IMR-90 (cell line): ENCODE measurements around the gene CALML4. TPM values are rescaled to one million over a fixed set of nuclear protein-coding genes. Genes with fewer than 3 reads are reported as not detected.
"Not testable (repeated sequence)": the region's sequence is repeated elsewhere in the genome, so short reads cannot be mapped to it uniquely, and the experiment has no call there.

Experiments used
- ATAC-seq: fragments of 200-7000 bp; cut with Tn5 transposase; 2 replicates; pipeline ENCODE4 v1.9.1; 2020; ENCODE audit warnings: low read depth, mild to moderate bottlenecking, moderate library complexity
- BruUV-seq: library from RNA; stranded (reverse); fragments of 400-500 nt; replicated peaks from 2 replicates; lab custom pipeline; 2021; lab: Mats Ljungman, UMichigan
- CTCF ChIA-PET: fragments of 300-600 bp; formaldehyde crosslinking; extraction: SDS; loops from one replicate; lab custom pipeline; 2021; ENCODE audit warnings: antibody characterized with exemption; lab: Yijun Ruan, JAX
- POLR2A ChIA-PET: fragments of 300-600 bp; sonication (Branson Sonifier 250); formaldehyde crosslinking; loops from one replicate; lab custom pipeline; 2022; ENCODE audit warnings: antibody characterized with exemption; ENCODE audit not compliant: unreplicated experiment; lab: Charles Lee
- DNase-seq: peaks from one replicate; pipeline ENCODE4 v3.0.0; 2013
- H2AFZ ChIP-seq: replicated peaks from 2 replicates; pipeline ENCODE3; 2013; ENCODE audit warnings: low read length, mild to moderate bottlenecking; ENCODE audit not compliant: poor library complexity
- H2AK5ac ChIP-seq: 2 replicates; pipeline ENCODE4 v1.6.1; 2013; ENCODE audit warnings: low read depth, low read length, inconsistent platforms
- H2AK9ac ChIP-seq: replicated peaks from 2 replicates; pipeline ENCODE3; 2013; ENCODE audit warnings: mild to moderate bottlenecking, low read depth, low read length, moderate library complexity; ENCODE audit not compliant: poor library complexity
- H2BK120ac ChIP-seq: 2 replicates; pipeline ENCODE4 v1.6.1; 2013; ENCODE audit warnings: low read depth, low read length, inconsistent platforms
- H2BK15ac ChIP-seq: 3 replicates; pipeline ENCODE4 v1.6.1; 2013; ENCODE audit warnings: low read depth, low read length, inconsistent platforms
- H2BK20ac ChIP-seq: 2 replicates; pipeline ENCODE4 v1.6.1; 2013; ENCODE audit warnings: low read depth, mild to moderate bottlenecking, inconsistent platforms, low read length, moderate library complexity
- H2BK5ac ChIP-seq: 2 replicates; pipeline ENCODE4 v1.6.1; 2013; ENCODE audit warnings: mild to moderate bottlenecking, low read depth, low read length, inconsistent platforms; ENCODE audit not compliant: poor library complexity, severe bottlenecking
- H3K14ac ChIP-seq: replicated peaks from 2 replicates; pipeline ENCODE4 v1.6.1; 2013; ENCODE audit warnings: low read depth, low read length, inconsistent platforms
- H3K18ac ChIP-seq: 2 replicates; pipeline ENCODE4 v1.6.1; 2013; ENCODE audit warnings: low read depth, low read length, control low read depth
- H3K23ac ChIP-seq: 2 replicates; pipeline ENCODE4 v1.6.1; 2013; ENCODE audit warnings: low read depth, low read length, inconsistent platforms
- H3K27ac ChIP-seq: 2 replicates; pipeline ENCODE4 v1.5.1; 2013; ENCODE audit warnings: mild to moderate bottlenecking, control low read depth, low read length; ENCODE audit not compliant: insufficient read depth
- H3K27me3 ChIP-seq: 2 replicates; pipeline ENCODE4 v1.6.1; 2013; ENCODE audit warnings: low read length; ENCODE audit not compliant: control insufficient read depth, insufficient read depth
- H3K36me3 ChIP-seq: 2 replicates; pipeline ENCODE4 v1.6.1; 2013; ENCODE audit warnings: low read length, mixed read lengths; ENCODE audit not compliant: control insufficient read depth, insufficient read depth
- H3K4ac ChIP-seq: 2 replicates; pipeline ENCODE4 v1.6.1; 2013; ENCODE audit warnings: low read depth, low read length, inconsistent platforms
- H3K4me1 ChIP-seq: 2 replicates; pipeline ENCODE4 v1.6.1; 2013; ENCODE audit warnings: low read length, mixed read lengths; ENCODE audit not compliant: control insufficient read depth, insufficient read depth
- H3K4me2 ChIP-seq: 2 replicates; pipeline ENCODE4 v1.6.1; 2013; ENCODE audit warnings: low read depth, mild to moderate bottlenecking, control low read depth, low read length, moderate library complexity
- H3K4me3 ChIP-seq: 2 replicates; pipeline ENCODE4 v1.5.1; 2013; ENCODE audit warnings: low read depth, mild to moderate bottlenecking, control low read depth, low read length, moderate library complexity; ENCODE audit not compliant: insufficient read depth
- H3K56ac ChIP-seq: 2 replicates; pipeline ENCODE4 v1.6.1; 2013; ENCODE audit warnings: low read length, inconsistent platforms; ENCODE audit not compliant: insufficient read depth; ENCODE audit errors: extremely low read depth
- H3K79me1 ChIP-seq, 2 experiments: 2 replicates each; pipeline ENCODE4 v1.6.1; 2013; ENCODE audit warnings: low read length in 2 of 2, inconsistent platforms in 1 of 2, low read depth in 1 of 2
- H3K9ac ChIP-seq: 2 replicates; pipeline ENCODE4 v1.6.1; 2013; ENCODE audit warnings: low read depth, low read length, control low read depth
- H3K9me1 ChIP-seq: 2 replicates; pipeline ENCODE4 v1.6.1; 2013; ENCODE audit warnings: low read length, inconsistent platforms; ENCODE audit not compliant: insufficient read depth
- H3K9me3 ChIP-seq: 2 replicates; pipeline ENCODE4 v1.6.1; 2013; ENCODE audit warnings: low read length; ENCODE audit not compliant: control insufficient read depth, insufficient read depth
- H4K20me1 ChIP-seq: 2 replicates; pipeline ENCODE4 v1.6.1; 2013; ENCODE audit warnings: low read length, inconsistent platforms; ENCODE audit not compliant: insufficient read depth
- H4K5ac ChIP-seq: 2 replicates; pipeline ENCODE4 v1.6.1; 2013; ENCODE audit warnings: mild to moderate bottlenecking, low read depth, low read length, control low read depth
- H4K8ac ChIP-seq, 2 experiments: 2 replicates each; pipeline ENCODE4 v1.6.1; 2013; ENCODE audit warnings: low read depth in 2 of 2, low read length in 2 of 2, control low read depth in 1 of 2, inconsistent platforms in 1 of 2
- H4K91ac ChIP-seq: 2 replicates; pipeline ENCODE4 v1.6.1; 2013; ENCODE audit warnings: low read depth, low read length, inconsistent platforms; ENCODE audit not compliant: insufficient read depth
- FOS ChIP-seq: fragments of 150-350 bp; IDR thresholded peaks from 2 replicates; pipeline ENCODE4 v1.6.1; 2016; ENCODE audit warnings: low read depth, low read length
- WGBS, 2 experiments: methylation state at CpG; one replicate each; pipeline versions ENCODE4 v1.1.5 to v1.1.7; 2013; ENCODE audit warnings: missing lambda C conversion rate in 2 of 2; ENCODE audit not compliant: insufficient read length in 1 of 2; ENCODE audit errors: extremely low coverage in 2 of 2; 5-methylcytosine and 5-hydroxymethylcytosine counted together
- dilution Hi-C: fragments of 300-500 bp; cut with HindIII; formaldehyde crosslinking; loops from one replicate; pipeline ENCODE4 v1.14.3; 2018; ENCODE audit warnings: low sequenced_read_pairs; ENCODE audit not compliant: unreplicated experiment
- in situ Hi-C: fragments of 300-500 bp; cut with MboI; formaldehyde crosslinking; loops from 3 replicates; pipeline ENCODE4 v1.14.3; 2019; ENCODE audit warnings: low sequenced_read_pairs, inconsistent platforms, mixed read lengths
- intact Hi-C: fragments of 100-400 bp; cut with micrococcal nuclease; formaldehyde crosslinking; loops from 2 replicates; pipeline ENCODE4 v1.10.0; 2022
- polyA plus RNA-seq, 3 experiments: library from polyadenylated mRNA; depleted of rRNA; stranded (reverse); fragments of >200 nt; gene quantifications; 2 replicates each; pipeline ENCODE4 v1.2.3, GENCODE V29; 2012; ENCODE audit warnings: low replicate concordance in 1 of 3
- total RNA-seq: library from RNA; depleted of rRNA; stranded (reverse); fragments of >200 nt; gene quantifications from 2 replicates; pipeline ENCODE4 v1.2.3, GENCODE V29; 2012
- TF ChIP-seq, protein P1 (sequence below): fragments of 150-350 bp; IDR thresholded peaks from 2 replicates; pipeline ENCODE4 v1.6.1; 2016; ENCODE audit warnings: low read depth, mild to moderate bottlenecking, low read length, moderate library complexity, borderline replicate concordance

Gene CALML4
- total and polyA plus RNA-seq, 2 of the 4 experiments (the other 2 are of a cell fraction), result 0.36 to 1.3 TPM

DNA sequence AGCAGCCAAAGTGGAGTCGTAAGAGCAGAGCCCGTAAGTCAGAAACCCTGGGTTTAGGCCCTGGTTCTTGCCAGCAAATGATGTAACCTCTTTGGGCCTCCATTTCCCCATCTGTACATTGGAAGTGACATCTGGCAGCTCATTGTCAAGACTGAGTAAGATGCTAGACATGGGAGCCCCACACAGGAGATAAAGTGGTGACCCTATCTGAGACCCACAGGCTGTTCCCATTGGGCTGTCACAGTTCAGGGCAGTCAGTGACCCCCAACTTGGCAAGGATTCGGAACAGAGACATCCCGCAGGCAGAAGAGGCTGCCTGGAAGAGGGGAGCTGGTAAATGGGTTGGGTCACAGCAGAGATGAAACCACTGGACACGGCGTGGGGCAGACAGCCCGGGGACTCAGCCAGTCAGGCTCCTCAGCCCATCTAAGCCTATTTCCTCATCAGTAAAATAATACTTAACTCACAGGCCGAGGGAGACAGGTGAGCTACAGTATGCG is 22.6 kb upstream of the CALML4 start:
- no peak overlapping the region for H2BK5ac ChIP-seq
- no peak overlapping the region; a peak in 1 of 4 replicates for H4K8ac ChIP-seq
- H4K5ac ChIP-seq, result no peak overlapping the region
- no peak overlapping the region for H3K9ac ChIP-seq
- no peaks in the 10 kb centered on the region for H3K27me3 ChIP-seq
- H3K18ac ChIP-seq, result no peak overlapping the region
- 0 out of 2 replicates have a peak overlapping the region, but pooled peaks have one; percentile 94 for H3K23ac ChIP-seq
- H3K4me2 ChIP-seq, result peak overlapping the region; percentile 5; the same call in 1 of the 2 replicates
- no peak overlapping the region for H4K91ac ChIP-seq
- no peak overlapping the region for H2AK9ac ChIP-seq
- H3K9me1 ChIP-seq, result peaks cover 24% of the 10 kb centered on the region
- no peak overlapping the region for H3K4ac ChIP-seq
- DNase-seq (no peak), ATAC-seq (no peak)
- 92% methylated on average over 2 of the region's 9 CpGs; no CpG with 5 or more reads in 1 of the 2 experiments for WGBS, 2 experiments
- H3K36me3 ChIP-seq, result no peaks in the 10 kb centered on the region
- no peaks in the 10 kb centered on the region for H3K9me3 ChIP-seq
- H4K20me1 ChIP-seq, result peaks cover 15% of the 10 kb centered on the region; the same call in 1 of the 2 replicates
- H3K14ac ChIP-seq, result 0 out of 2 replicates have a peak overlapping the region, but pooled peaks have one; percentile 53
- peaks cover 8% of the 10 kb centered on the region for H3K4me1 ChIP-seq
- ChIA-PET CTCF (no interaction called here), POLR2A (no interaction called here)
- no peak overlapping the region for H2AK5ac ChIP-seq
- H2BK120ac ChIP-seq, result no peak overlapping the region
- H3K4me3 ChIP-seq, result no peak overlapping the region
- intact Hi-C loops, result no loop called here
- H3K56ac ChIP-seq, result no peak overlapping the region
- H3K79me1 ChIP-seq, result peaks cover 29 to 56% of the 10 kb centered on the region in 2 experiments
- H2BK15ac ChIP-seq, result no peak overlapping the region
- no peak overlapping the region for H3K27ac ChIP-seq
- dilution Hi-C loops, result no loop called here
- no peak overlapping the region for H2AFZ ChIP-seq
- in situ Hi-C loops, result no loop called here
- H2BK20ac ChIP-seq, result no peak overlapping the region
- TF ChIP-seq FOS, result no peak
- TF ChIP-seq, protein P1, sequence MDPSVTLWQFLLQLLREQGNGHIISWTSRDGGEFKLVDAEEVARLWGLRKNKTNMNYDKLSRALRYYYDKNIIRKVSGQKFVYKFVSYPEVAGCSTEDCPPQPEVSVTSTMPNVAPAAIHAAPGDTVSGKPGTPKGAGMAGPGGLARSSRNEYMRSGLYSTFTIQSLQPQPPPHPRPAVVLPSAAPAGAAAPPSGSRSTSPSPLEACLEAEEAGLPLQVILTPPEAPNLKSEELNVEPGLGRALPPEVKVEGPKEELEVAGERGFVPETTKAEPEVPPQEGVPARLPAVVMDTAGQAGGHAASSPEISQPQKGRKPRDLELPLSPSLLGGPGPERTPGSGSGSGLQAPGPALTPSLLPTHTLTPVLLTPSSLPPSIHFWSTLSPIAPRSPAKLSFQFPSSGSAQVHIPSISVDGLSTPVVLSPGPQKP, result no peak
- no TSS peak for BruUV-seq

DNA sequence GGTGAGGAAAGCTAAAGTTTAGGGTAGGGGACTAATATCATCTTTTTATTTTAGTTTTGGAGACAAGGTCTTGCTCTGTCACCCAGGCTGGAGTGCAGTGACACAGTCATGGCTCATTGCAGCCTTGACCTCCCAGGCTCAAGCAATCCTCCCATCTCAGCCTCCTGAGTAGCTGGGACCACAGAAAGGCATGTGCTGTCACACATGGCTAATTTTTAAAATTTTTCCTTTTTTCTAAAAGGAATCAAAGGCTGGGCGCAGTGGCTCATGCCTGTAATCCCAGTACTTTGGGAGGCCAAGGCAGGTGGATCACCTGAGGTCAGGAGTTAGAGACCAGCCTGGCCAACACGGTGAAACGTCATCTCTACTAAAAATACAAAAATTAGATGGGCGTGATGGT is 20.3 kb upstream of the CALML4 start:
- Histone ChIP-seq H3K9me1 (peaks cover 25% of the 10 kb centered on the region; the same call in 1 of the 2 replicates), H3K79me1 (peaks cover 32 to 59% of the 10 kb centered on the region in 2 experiments), H4K20me1 (peaks cover 15% of the 10 kb centered on the region; the same call in 1 of the 2 replicates)
- H3K4me3 ChIP-seq, H3K4ac ChIP-seq, H3K27me3 ChIP-seq, H3K23ac ChIP-seq, H3K27ac ChIP-seq, H2AK9ac ChIP-seq, in situ Hi-C loops, H2BK120ac ChIP-seq, H2BK5ac ChIP-seq, DNase-seq, H4K91ac ChIP-seq, H2BK20ac ChIP-seq, H3K56ac ChIP-seq, H3K4me2 ChIP-seq, CTCF ChIA-PET, H3K36me3 ChIP-seq, dilution Hi-C loops, H3K14ac ChIP-seq, H4K8ac ChIP-seq, ATAC-seq, H3K9me3 ChIP-seq, H2AK5ac ChIP-seq, H2AFZ ChIP-seq, H3K9ac ChIP-seq, H2BK15ac ChIP-seq, H3K18ac ChIP-seq, H4K5ac ChIP-seq, BruUV-seq, H3K4me1 ChIP-seq, intact Hi-C loops: not testable (repeated sequence)
- POLR2A ChIA-PET, result interaction anchor here (0.6 kb wide), 1 partner anchor 46 kb away, joined by 13 read pairs; no protein-coding TSS in a partner anchor
- WGBS, 2 experiments, result no CpG with 5 or more reads among the region's 4 CpGs
